K562 (cell line): ENCODE measurements around the gene BSDC1. TPM values are rescaled to one million over a fixed set of nuclear protein-coding genes. Genes with fewer than 3 reads are reported as not detected.

ENCODE experiments used
- ARHGAP35 ChIP-seq: fragments of 450-650 bp; IDR thresholded peaks from 2 replicates; pipeline ENCODE4 v1.6.1; 2018; ENCODE audit not compliant: partially characterized antibody
- ATF1 ChIP-seq, 2 experiments: fragments of 450-650 bp in 1 of 2; IDR thresholded peaks; 2 replicates each; pipeline ENCODE4 v1.6.1; 2016; ENCODE audit warnings: missing compliant biosample characterization in 1 of 2, missing genetic modification characterization in 1 of 2
- BCOR ChIP-seq: fragments of 450-650 bp; IDR thresholded peaks from 2 replicates; pipeline ENCODE4 v1.6.1; 2016
- CAMTA2 ChIP-seq: fragments of 250-450 bp; sonication (Bioruptor Pico); conservative IDR thresholded peaks from 2 replicates; pipeline ENCODE4 v1.5.1; 2022
- CEBPZ ChIP-seq: fragments of 150-350 bp; IDR thresholded peaks from 2 replicates; pipeline ENCODE4 v1.6.1; 2014; ENCODE audit warnings: low read depth, mild to moderate bottlenecking, low read length, borderline replicate concordance
- CTCFL ChIP-seq: IDR thresholded peaks from 2 replicates; pipeline ENCODE4 v1.6.1; 2011; ENCODE audit warnings: borderline replicate concordance, low read depth, mild to moderate bottlenecking, moderate library complexity, low read length; ENCODE audit not compliant: insufficient read depth, poor library complexity, severe bottlenecking
- GATAD2A ChIP-seq: fragments of 450-650 bp; IDR thresholded peaks from 2 replicates; pipeline ENCODE4 v1.6.1; 2017
- MNT ChIP-seq, 2 experiments: fragments of 450-650 bp; conservative IDR thresholded peaks; 2 replicates each; pipeline ENCODE4 v1.6.1; 2017; ENCODE audit warnings: mild to moderate bottlenecking in 2 of 2, moderate library complexity in 2 of 2
- NFIC ChIP-seq: fragments of 450-650 bp; IDR thresholded peaks from 2 replicates; pipeline ENCODE4 v1.6.1; 2017; ENCODE audit warnings: mild to moderate bottlenecking, inconsistent platforms
- RBM22 ChIP-seq: fragments of 200-400 bp; formaldehyde crosslinking; IDR thresholded peaks from 2 replicates; pipeline ENCODE4 v1.6.1; 2018; ENCODE audit warnings: low read length, low read depth; ENCODE audit not compliant: poor library complexity, severe bottlenecking
- RFX5 ChIP-seq: IDR thresholded peaks from 2 replicates; pipeline ENCODE4 v1.6.1; 2011; ENCODE audit warnings: low read depth, mild to moderate bottlenecking, improper control_type of control experiment, low read length
- TAF1 ChIP-seq: IDR thresholded peaks from 2 replicates; pipeline ENCODE4 v1.6.1; 2011; ENCODE audit warnings: mild to moderate bottlenecking, low read length, moderate library complexity; ENCODE audit not compliant: insufficient read depth, control insufficient read depth, severe bottlenecking; ENCODE audit errors: extremely low read depth
- ZNF124 ChIP-seq: sonication (generic); formaldehyde crosslinking; IDR thresholded peaks from 2 replicates; pipeline ENCODE4 v1.8.1; 2022; ENCODE audit warnings: missing genetic modification reagents
- ZNF384 ChIP-seq: IDR thresholded peaks from 2 replicates; pipeline ENCODE4 v1.6.1; 2012; ENCODE audit warnings: low read depth, low read length, improper control_type of control experiment
- ZNF77 ChIP-seq: fragments of 250-450 bp; sonication (Bioruptor Pico); IDR thresholded peaks from 2 replicates; pipeline ENCODE4 v1.5.0; 2020
- polyA plus RNA-seq, 8 experiments: library from polyadenylated mRNA; depleted of rRNA in 4 of 8; stranded (reverse) in 5 of 8; unstranded in 3 of 8; fragments of >200 nt; fragmentation: Nextera tagmentation in 2 of 8; fragmentation: Illumina TruSeq in 1 of 8; extraction: Ambion mirVana in 2 of 8; extraction: Trizol in 1 of 8; gene quantifications; 2 replicates each; pipeline versions ENCODE4 v1.2.1 to v1.2.3, GENCODE V29; 2011 to 2014; ENCODE audit warnings: inconsistent platforms in 1 of 8, missing spikeins in 1 of 8
- total RNA-seq, 7 experiments: library from RNA; depleted of rRNA in 6 of 7; stranded (reverse); fragments of >200 nt in 6 of 7; fragmentation: Illumina TruSeq in 2 of 7; extraction: Trizol in 2 of 7; gene quantifications; 2 replicates each; pipeline versions ENCODE4 v1.2.1 to v1.2.3, GENCODE V29; 2011 to 2021; ENCODE audit warnings: low replicate concordance in 1 of 7

Gene BSDC1
- total and polyA plus RNA-seq, 9 of the 15 experiments (the other 6 are each of a cell fraction or from before 2014, with no cell fraction given), result 10.2 to 96.8 (median 73.1) TPM

- TF ChIP-seq CTCFL (peak; percentile 96), ZNF77 (CRISPR knock-in tag) (no peak), BCOR (0 out of 2 replicates have a peak, but pooled peaks have one; percentile 8), CAMTA2 (CRISPR knock-in tag) (no peak), NFIC (no peak; the same call in 1 of the 2 replicates), RBM22 (peak; percentile 91), RFX5 (no peak), CEBPZ (no peak), GATAD2A (peak; percentile 96), MNT (conservative IDR thresholded peaks at IDR 0.05) (peak in 1 of 2 experiments; percentile 62; a peak in 2 of 4 replicates), ARHGAP35 (peak; percentile 55), ATF1 (CRISPR knock-in tag; IDR thresholded peaks at IDR 0.05) (no peak), ATF1 (tag; IDR thresholded peaks at IDR 0.05) (0 out of 2 replicates have a peak, but pooled peaks have one; percentile 28), ZNF384 (0 out of 2 replicates have a peak, but pooled peaks have one; percentile 3), TAF1 (peak; percentile 25), ZNF124 (CRISPR knock-in tag) (no peak)
Observed at GRCh38 chr1:32334864-32335534, 59.2 kb downstream of the BSDC1 start (continued).
